K562 (cell line): ENCODE data around the gene CASP5. TPM values are rescaled to one million over a fixed set of nuclear protein-coding genes. Genes with fewer than 3 reads are reported as not detected.

Experiments
- GTF3C2 ChIP-seq: IDR thresholded peaks from 3 replicates; pipeline ENCODE4 v1.6.1; 2011; ENCODE audit warnings: borderline replicate concordance, mild to moderate bottlenecking, moderate library complexity; ENCODE audit not compliant: insufficient read length; ENCODE audit errors: extremely low read depth
- IFI16 ChIP-seq: fragments of 250-450 bp; sonication (Bioruptor Pico); IDR thresholded peaks from 2 replicates; pipeline ENCODE4 v2.1.2; 2022; ENCODE audit warnings: mild to moderate bottlenecking, inconsistent platforms
- MYBL2 ChIP-seq, 2 experiments: fragments of 450-650 bp in 1 of 2; sonication (generic) in 1 of 2; formaldehyde crosslinking in 1 of 2; IDR thresholded peaks; 2 replicates each; pipeline versions ENCODE4 v1.6.1 to v1.8.1; 2017 to 2022; ENCODE audit warnings: borderline replicate concordance in 1 of 2, inconsistent platforms in 1 of 2, low read depth in 1 of 2, mild to moderate bottlenecking in 1 of 2, missing genetic modification reagents in 1 of 2, moderate library complexity in 1 of 2
- NR1H2 ChIP-seq: sonication (generic); formaldehyde crosslinking; IDR thresholded peaks from 2 replicates; pipeline ENCODE4 v1.4.0; 2020; ENCODE audit warnings: mild to moderate bottlenecking, missing genetic modification reagents
- PCBP2 ChIP-seq: fragments of 200-400 bp; formaldehyde crosslinking; IDR thresholded peaks from 2 replicates; pipeline ENCODE4 v1.6.1; 2018; ENCODE audit warnings: low read length, low read depth, mild to moderate bottlenecking, moderate library complexity; ENCODE audit not compliant: poor library complexity, severe bottlenecking
- RBM17 ChIP-seq: fragments of 200-400 bp; formaldehyde crosslinking; IDR thresholded peaks from 2 replicates; pipeline ENCODE4 v1.6.1; 2017; ENCODE audit warnings: low read depth, mild to moderate bottlenecking, low read length, borderline replicate concordance
- REST ChIP-seq, 2 experiments: fragments of 450-650 bp; formaldehyde crosslinking in 1 of 2; IDR thresholded peaks; 2 replicates each; pipeline versions ENCODE4 v1.4.0 to v1.6.1; 2014 to 2020; ENCODE audit warnings: mild to moderate bottlenecking in 2 of 2, borderline replicate concordance in 1 of 2, low read depth in 1 of 2
- SRSF9 ChIP-seq: fragments of 200-400 bp; formaldehyde crosslinking; IDR thresholded peaks from 2 replicates; pipeline ENCODE4 v1.6.1; 2017; ENCODE audit warnings: low read depth, low read length, borderline replicate concordance
- TCF7 ChIP-seq: sonication (generic); IDR thresholded peaks from 2 replicates; pipeline ENCODE4 v1.6.1; 2016; ENCODE audit warnings: antibody characterized with exemption, borderline replicate concordance
- THRA ChIP-seq: fragments of 450-650 bp; IDR thresholded peaks from 2 replicates; pipeline ENCODE4 v1.6.1; 2017; ENCODE audit warnings: mild to moderate bottlenecking, moderate library complexity
- ZC3H4 ChIP-seq: sonication (generic); formaldehyde crosslinking; IDR thresholded peaks from 2 replicates; pipeline ENCODE4 v1.9.0; 2021; ENCODE audit warnings: missing genetic modification reagents, borderline replicate concordance
- polyA plus RNA-seq, 8 experiments: library from polyadenylated mRNA; depleted of rRNA in 4 of 8; stranded (reverse) in 5 of 8; unstranded in 3 of 8; fragments of >200 nt; fragmentation: Nextera tagmentation in 2 of 8; fragmentation: Illumina TruSeq in 1 of 8; extraction: Ambion mirVana in 2 of 8; extraction: Trizol in 1 of 8; gene quantifications; 2 replicates each; pipeline versions ENCODE4 v1.2.1 to v1.2.3, GENCODE V29; 2011 to 2014; ENCODE audit warnings: inconsistent platforms in 1 of 8, missing spikeins in 1 of 8
- total RNA-seq, 7 experiments: library from RNA; depleted of rRNA in 6 of 7; stranded (reverse); fragments of >200 nt in 6 of 7; fragmentation: Illumina TruSeq in 2 of 7; extraction: Trizol in 2 of 7; gene quantifications; 2 replicates each; pipeline versions ENCODE4 v1.2.1 to v1.2.3, GENCODE V29; 2011 to 2021; ENCODE audit warnings: low replicate concordance in 1 of 7

Gene CASP5
- total and polyA plus RNA-seq, 9 of the 15 experiments (the other 6 are each of a cell fraction or from before 2014, with no cell fraction given): not detected

- TF ChIP-seq REST (IDR thresholded peaks at IDR 0.05; ENCODE audit: borderline replicate concordance) (no peak), REST (CRISPR knock-in tag; IDR thresholded peaks at IDR 0.05; ENCODE audit: low read depth) (no peak), GTF3C2 (no peak), SRSF9 (no peak), RBM17 (no peak), ZC3H4 (CRISPR knock-in tag) (no peak), IFI16 (no peak), PCBP2 (no peak), TCF7 (no peak), MYBL2 (IDR thresholded peaks at IDR 0.05; ENCODE audit: low read depth) (no peak), MYBL2 (CRISPR knock-in tag; IDR thresholded peaks at IDR 0.05; ENCODE audit: borderline replicate concordance) (no peak), NR1H2 (no peak), THRA (no peak)
These were observed 26.5 kb upstream of the CASP5 start (continued) for GRCh38 chr11:105049481-105049880.
